Type B pancreatic cell (in vitro differentiated cells): Measurements from ENCODE around the gene COL25A1. TPM values are rescaled to one million over a fixed set of nuclear protein-coding genes. Genes with fewer than 3 reads are reported as not detected.

ENCODE experiments used
- DNase-seq: peaks from one replicate; pipeline ENCODE4 v3.0.0; 2021; ENCODE audit warnings: mixed read lengths; ENCODE audit not compliant: unreplicated experiment; ENCODE audit errors: extremely low spot score
- H3K27ac Mint-ChIP-seq: 2 replicates; pipeline ENCODE4 v1.8.0; 2021; ENCODE audit warnings: mild to moderate bottlenecking, mixed read lengths
- H3K27me3 Mint-ChIP-seq: 2 replicates; pipeline ENCODE4 v1.8.0; 2021; ENCODE audit warnings: mixed read lengths
- H3K36me3 Mint-ChIP-seq: 2 replicates; pipeline ENCODE4 v1.8.0; 2021; ENCODE audit warnings: mixed read lengths
- H3K4me1 Mint-ChIP-seq: one replicate; pipeline ENCODE4 v1.8.0; 2021; ENCODE audit warnings: mixed read lengths; ENCODE audit not compliant: unreplicated experiment
- H3K4me3 Mint-ChIP-seq: 2 replicates; pipeline ENCODE4 v1.8.0; 2021; ENCODE audit warnings: mild to moderate bottlenecking, mixed read lengths
- H3K9me3 Mint-ChIP-seq: 2 replicates; pipeline ENCODE4 v1.8.0; 2021; ENCODE audit warnings: mixed read lengths
- total RNA-seq: library from RNA; stranded (reverse); gene quantifications from 2 replicates; pipeline ENCODE4 v1.2.1, GENCODE V29; 2021; ENCODE audit warnings: low replicate concordance
- TF ChIP-seq, protein P1 (sequence below): fragments of 200-600 bp; sonication (generic); conservative IDR thresholded peaks from 2 replicates; pipeline ENCODE4 v1.5.0; 2021; ENCODE audit warnings: antibody characterized with exemption, mild to moderate bottlenecking

COL25A1 gene
- total RNA-seq, 1 donor from 2014 or later, result 9.2 TPM

DNA sequence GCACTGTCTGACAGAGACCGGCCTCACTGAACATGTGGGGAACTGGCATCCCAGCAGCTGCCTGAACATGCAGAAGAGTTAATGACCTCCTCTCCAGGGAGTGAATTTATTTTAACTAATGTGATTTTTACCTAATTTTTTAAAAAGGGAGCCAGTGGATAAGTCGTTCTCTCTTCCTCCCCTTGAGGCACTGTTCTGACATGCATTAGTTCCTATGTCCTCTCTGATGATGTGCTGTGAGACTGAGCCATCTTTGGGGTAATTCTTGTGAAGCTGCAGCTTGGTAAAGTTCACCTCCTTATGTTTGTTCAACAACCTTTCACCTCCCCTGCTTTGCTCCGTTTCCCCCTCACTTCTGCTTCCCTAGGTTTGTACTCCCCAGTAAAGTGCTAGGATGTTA is 139.7 kb downstream of the COL25A1 start:
- Mint-ChIP-seq H3K27ac (no peak overlapping the region), H3K4me1 (peaks cover 15% of the 10 kb centered on the region), H3K4me3 (no peak overlapping the region), H3K9me3 (no peaks in the 10 kb centered on the region), H3K36me3 (no peaks in the 10 kb centered on the region), H3K27me3 (peaks cover 21% of the 10 kb centered on the region)
- TF ChIP-seq, protein P1, sequence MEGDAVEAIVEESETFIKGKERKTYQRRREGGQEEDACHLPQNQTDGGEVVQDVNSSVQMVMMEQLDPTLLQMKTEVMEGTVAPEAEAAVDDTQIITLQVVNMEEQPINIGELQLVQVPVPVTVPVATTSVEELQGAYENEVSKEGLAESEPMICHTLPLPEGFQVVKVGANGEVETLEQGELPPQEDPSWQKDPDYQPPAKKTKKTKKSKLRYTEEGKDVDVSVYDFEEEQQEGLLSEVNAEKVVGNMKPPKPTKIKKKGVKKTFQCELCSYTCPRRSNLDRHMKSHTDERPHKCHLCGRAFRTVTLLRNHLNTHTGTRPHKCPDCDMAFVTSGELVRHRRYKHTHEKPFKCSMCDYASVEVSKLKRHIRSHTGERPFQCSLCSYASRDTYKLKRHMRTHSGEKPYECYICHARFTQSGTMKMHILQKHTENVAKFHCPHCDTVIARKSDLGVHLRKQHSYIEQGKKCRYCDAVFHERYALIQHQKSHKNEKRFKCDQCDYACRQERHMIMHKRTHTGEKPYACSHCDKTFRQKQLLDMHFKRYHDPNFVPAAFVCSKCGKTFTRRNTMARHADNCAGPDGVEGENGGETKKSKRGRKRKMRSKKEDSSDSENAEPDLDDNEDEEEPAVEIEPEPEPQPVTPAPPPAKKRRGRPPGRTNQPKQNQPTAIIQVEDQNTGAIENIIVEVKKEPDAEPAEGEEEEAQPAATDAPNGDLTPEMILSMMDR, result no peak
- DNase-seq, result no peak

DNA sequence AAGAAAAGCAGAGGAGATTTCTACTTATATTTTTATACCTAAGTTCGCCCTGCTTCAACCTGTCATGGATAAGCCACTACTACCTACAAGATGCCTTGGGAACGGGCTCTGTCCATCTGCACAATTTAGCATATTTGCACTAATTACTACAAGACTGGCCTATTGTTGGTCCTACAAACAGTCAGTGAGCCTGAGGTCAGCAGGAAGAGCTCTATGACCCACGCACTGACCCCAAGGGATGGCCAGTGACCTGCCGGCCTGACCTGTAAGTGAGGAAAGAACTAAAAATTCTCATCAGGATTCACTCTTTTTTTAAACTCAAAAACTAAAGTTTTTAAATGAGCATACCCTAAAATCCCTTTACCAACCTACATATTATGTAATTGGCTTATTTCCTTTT is 142.0 kb downstream of the COL25A1 start:
- peaks cover 21% of the 10 kb centered on the region for H3K4me1 Mint-ChIP-seq
- DNase-seq, result no peak
- H3K27me3 Mint-ChIP-seq, result peaks cover 22% of the 10 kb centered on the region
- no peak overlapping the region for H3K4me3 Mint-ChIP-seq
- H3K9me3 Mint-ChIP-seq, result no peaks in the 10 kb centered on the region
- TF ChIP-seq, protein P1, result no peak
- H3K27ac Mint-ChIP-seq, result no peak overlapping the region
- no peaks in the 10 kb centered on the region for H3K36me3 Mint-ChIP-seq

GRCh38 chr4:109157696-109158095 is 144.8 kb downstream of the COL25A1 start:
- Mint-ChIP-seq H3K27ac (no peak overlapping the region), H3K36me3 (no peaks in the 10 kb centered on the region), H3K27me3 (peaks cover 20% of the 10 kb centered on the region), H3K9me3 (no peaks in the 10 kb centered on the region), H3K4me3 (no peak overlapping the region), H3K4me1 (peaks cover 28% of the 10 kb centered on the region)
- DNase-seq, result no peak
- TF ChIP-seq, protein P1, result no peak

- no peak for DNase-seq
- TF ChIP-seq, protein P1, result no peak
- Mint-ChIP-seq H3K9me3 (no peaks in the 10 kb centered on the region), H3K27me3 (peaks cover 20% of the 10 kb centered on the region), H3K27ac (no peak overlapping the region), H3K36me3 (no peaks in the 10 kb centered on the region), H3K4me3 (no peak overlapping the region), H3K4me1 (peaks cover 28% of the 10 kb centered on the region)
Measured at GRCh38 chr4:109157205-109157604, 145.3 kb downstream of the COL25A1 start.

DNA sequence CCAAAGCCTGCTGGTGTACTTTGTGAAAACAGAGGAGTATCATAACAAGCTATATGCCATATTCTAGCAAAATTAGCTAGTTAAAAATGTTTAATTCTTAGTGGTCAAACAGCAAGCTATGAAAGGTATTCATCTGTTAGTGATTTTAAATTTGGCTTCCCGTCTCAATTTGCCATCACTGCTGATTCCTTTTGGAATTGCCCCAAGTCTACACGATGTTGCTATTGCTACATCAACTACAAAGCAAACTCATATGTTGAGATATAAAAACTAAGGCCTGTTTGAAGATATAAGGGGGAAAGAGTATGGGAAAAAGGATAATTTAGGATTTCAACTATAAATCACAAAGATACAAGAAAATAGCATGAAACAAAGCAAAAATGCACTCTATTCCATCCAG is 146.1 kb downstream of the COL25A1 start:
- peaks cover 16% of the 10 kb centered on the region for H3K27me3 Mint-ChIP-seq
- H3K4me1 Mint-ChIP-seq, result peaks cover 28% of the 10 kb centered on the region
- TF ChIP-seq, protein P1, result no peak
- H3K9me3 Mint-ChIP-seq, result no peaks in the 10 kb centered on the region
- H3K36me3 Mint-ChIP-seq, result no peaks in the 10 kb centered on the region
- H3K4me3 Mint-ChIP-seq, result no peak overlapping the region
- H3K27ac Mint-ChIP-seq, result no peak overlapping the region
- DNase-seq, result no peak
